OCI-LY7 (cell line): ENCODE data around the gene DDT. TPM values are rescaled to one million over a fixed set of nuclear protein-coding genes. Genes with fewer than 3 reads are reported as not detected.

Experiments
- BruUV-seq: library from RNA; stranded (reverse); fragments of 400-500 nt; replicated peaks from 2 replicates; lab custom pipeline; 2021; lab: Mats Ljungman, UMichigan
- CTCF ChIA-PET: fragments of 300-600 bp; sonication (Branson Sonifier 250); formaldehyde crosslinking; loops from one replicate; lab custom pipeline; 2022; ENCODE audit warnings: antibody characterized with exemption; ENCODE audit not compliant: unreplicated experiment; lab: Charles Lee
- POLR2A ChIA-PET: fragments of 300-600 bp; sonication (Branson Sonifier 250); formaldehyde crosslinking; loops from one replicate; lab custom pipeline; 2022; ENCODE audit warnings: antibody characterized with exemption; lab: Charles Lee
- DNase-seq: peaks from one replicate; pipeline ENCODE4 v3.0.0-alpha.2; 2015; ENCODE audit warnings: low spot score
- H2AFZ ChIP-seq: fragments of 200-600 bp; sonication (generic), shearing (Covaris generic); 2 replicates; pipeline ENCODE4 v1.6.1; 2014; ENCODE audit warnings: mild to moderate bottlenecking, antibody characterized with exemption, low read length, moderate library complexity
- H3K27ac ChIP-seq: fragments of 200-600 bp; sonication (generic); 2 replicates; pipeline ENCODE4 v1.5.1; 2014; ENCODE audit warnings: mixed run types, low read depth, mild to moderate bottlenecking, moderate library complexity, low read length, inconsistent platforms; ENCODE audit not compliant: poor library complexity, severe bottlenecking
- H3K36me3 ChIP-seq: fragments of 200-600 bp; sonication (generic); 2 replicates; pipeline ENCODE4 v1.6.1; 2014; ENCODE audit warnings: mild to moderate bottlenecking, antibody characterized with exemption, low read length, moderate library complexity, mixed read lengths; ENCODE audit not compliant: insufficient read depth
- H3K4me1 ChIP-seq: fragments of 200-600 bp; sonication (generic); 2 replicates; pipeline ENCODE4 v1.5.1; 2014; ENCODE audit warnings: mild to moderate bottlenecking, low read length; ENCODE audit not compliant: insufficient read depth, poor library complexity, severe bottlenecking
- H3K4me2 ChIP-seq: fragments of 200-600 bp; sonication (generic); 2 replicates; pipeline ENCODE4 v1.6.1; 2014; ENCODE audit warnings: mild to moderate bottlenecking, low read length
- H3K4me3 ChIP-seq: fragments of 200-600 bp; sonication (generic); 2 replicates; pipeline ENCODE4 v1.5.1; 2014; ENCODE audit warnings: mild to moderate bottlenecking, low read depth, low read length; ENCODE audit not compliant: poor library complexity, severe bottlenecking
- H3K79me2 ChIP-seq: fragments of 200-600 bp; sonication (generic); 2 replicates; pipeline ENCODE4 v1.6.1; 2016; ENCODE audit warnings: low read depth, mild to moderate bottlenecking, low read length, moderate library complexity, mixed read lengths; ENCODE audit not compliant: insufficient read depth
- H3K9me2 ChIP-seq: fragments of 200-600 bp; sonication (generic); 2 replicates; pipeline ENCODE4 v1.6.1; 2016; ENCODE audit warnings: mild to moderate bottlenecking, low read length, mixed read lengths; ENCODE audit not compliant: insufficient read depth
- H3K9me3 ChIP-seq: fragments of 200-600 bp; sonication (generic); 2 replicates; pipeline ENCODE4 v1.6.1; 2014; ENCODE audit warnings: mild to moderate bottlenecking, mixed run types, low read length, mixed read lengths
- H4K20me1 ChIP-seq: fragments of 200-600 bp; sonication (generic); 2 replicates; pipeline ENCODE4 v1.6.1; 2014; ENCODE audit warnings: mild to moderate bottlenecking, antibody characterized with exemption, low read length, moderate library complexity, mixed read lengths; ENCODE audit not compliant: insufficient read depth
- CTCF ChIP-seq: fragments of 200-600 bp; sonication (generic); conservative IDR thresholded peaks from 2 replicates; pipeline ENCODE4 v1.5.1; 2014; ENCODE audit warnings: mild to moderate bottlenecking, antibody characterized with exemption, low read length, moderate library complexity, mixed read lengths
- EZH2phosphoT487 ChIP-seq: fragments of 200-600 bp; sonication (generic); IDR thresholded peaks from 2 replicates; pipeline ENCODE4 v1.6.1; 2018; ENCODE audit warnings: low read depth, borderline replicate concordance, mild to moderate bottlenecking, mixed run types, antibody characterized with exemption, low read length, moderate library complexity, mixed read lengths
- intact Hi-C: fragments of 100-400 bp; cut with micrococcal nuclease; formaldehyde crosslinking; loops from one replicate; pipeline ENCODE4 v1.10.0; 2022; ENCODE audit not compliant: unreplicated experiment
- total RNA-seq, 2 experiments: library from RNA; depleted of rRNA in 1 of 2; stranded (reverse); fragments of >200 nt in 1 of 2; shearing (Covaris generic) in 1 of 2; gene quantifications; 2 replicates each; pipeline ENCODE4 v1.2.3, GENCODE V29; 2014 to 2022

DDT gene
- total RNA-seq, 2 experiments from 2014 or later = 182 to 252 TPM

- Histone ChIP-seq H3K9me2 (no peaks in the 10 kb centered on the region), H3K4me2 (no peak overlapping the region), H3K27ac (no peak overlapping the region), H3K9me3 (no peaks in the 10 kb centered on the region), H3K4me3 (no peak overlapping the region), H4K20me1 (no peaks in the 10 kb centered on the region), H3K79me2 (no peaks in the 10 kb centered on the region), H3K4me1 (no peaks in the 10 kb centered on the region), H2AFZ (no peak overlapping the region), H3K36me3 (no peaks in the 10 kb centered on the region)
- DNase-seq = no peak
- CTCF ChIA-PET = no interaction called here
- intact Hi-C loops = no loop called here
- POLR2A ChIA-PET = interaction anchor here (0.6 kb wide), 1 partner anchor 133 kb away, joined by 3 read pairs; no protein-coding TSS in a partner anchor
- no TSS peak for BruUV-seq
- TF ChIP-seq CTCF (no peak), EZH2phosphoT487 (no peak)
These were observed 35.3 kb downstream of the DDT start for GRCh38 chr22:23939017-23939357.

DNA sequence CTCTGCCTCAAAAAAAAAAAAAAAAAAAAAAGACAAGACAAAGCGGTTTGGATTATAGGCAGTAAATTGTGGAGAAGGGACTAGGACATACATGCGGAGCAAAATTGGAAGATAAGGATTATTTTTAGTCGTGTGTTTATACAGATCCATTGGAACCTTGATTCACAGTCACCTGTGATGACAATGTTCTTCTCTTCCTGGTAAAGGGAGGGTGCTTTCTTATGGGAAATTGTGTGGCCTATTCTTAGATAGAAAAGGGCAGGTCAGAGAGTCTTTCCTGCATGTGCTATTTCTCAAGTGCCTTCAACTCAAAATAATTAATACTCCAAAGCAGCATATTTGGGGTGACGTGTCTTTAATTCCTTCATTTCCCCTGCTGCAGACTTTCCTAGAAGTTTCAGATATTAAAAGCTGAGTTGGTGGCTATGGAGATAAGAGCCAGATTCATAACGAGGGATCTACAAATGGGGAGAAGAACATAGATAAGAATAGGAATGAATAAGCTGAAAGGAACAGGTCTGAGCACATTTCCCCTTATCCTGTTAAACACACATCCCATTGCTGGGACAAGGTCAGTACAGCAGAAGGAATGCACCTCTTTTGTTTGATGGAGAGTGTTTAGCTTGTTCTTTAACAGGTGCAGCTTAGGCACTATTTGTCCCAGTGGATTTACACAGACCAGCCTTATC lies 35.8 kb downstream of the DDT start:
- no peak overlapping the region for H3K4me3 ChIP-seq
- POLR2A ChIA-PET = interaction anchor here (0.6 kb wide), 1 partner anchor 133 kb away, joined by 3 read pairs; no protein-coding TSS in a partner anchor
- H3K9me2 ChIP-seq = no peaks in the 10 kb centered on the region
- TF ChIP-seq EZH2phosphoT487 (no peak), CTCF (no peak)
- intact Hi-C loops = no loop called here
- CTCF ChIA-PET = no interaction called here
- no peaks in the 10 kb centered on the region for H3K9me3 ChIP-seq
- no peak for DNase-seq
- no peaks in the 10 kb centered on the region for H3K4me1 ChIP-seq
- no peak overlapping the region for H3K4me2 ChIP-seq
- no peak overlapping the region for H2AFZ ChIP-seq
- H3K36me3 ChIP-seq = no peaks in the 10 kb centered on the region
- no peaks in the 10 kb centered on the region for H3K79me2 ChIP-seq
- no peak overlapping the region for H3K27ac ChIP-seq
- no TSS peak for BruUV-seq
- no peaks in the 10 kb centered on the region for H4K20me1 ChIP-seq

DNA sequence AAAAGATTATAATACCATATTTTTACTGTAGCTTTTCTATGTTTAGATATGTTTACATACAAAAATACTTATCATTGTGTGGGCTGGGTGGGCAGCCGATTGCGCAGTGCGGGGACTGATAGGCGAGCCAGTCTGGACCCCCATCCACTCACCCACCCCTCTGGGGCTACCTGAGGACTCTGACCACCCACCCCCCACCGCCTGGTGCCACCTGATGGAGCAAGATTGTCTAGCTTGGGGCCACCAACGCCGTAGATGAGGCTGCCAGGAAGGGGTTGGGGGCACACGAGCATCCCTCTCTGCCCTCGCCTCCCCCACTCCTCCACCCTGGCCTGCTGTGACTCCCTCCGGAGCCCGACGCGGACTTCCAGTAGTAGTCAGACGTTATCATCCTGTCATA lies 47.7 kb downstream of the DDT start:
- Histone ChIP-seq H3K79me2 (no peaks in the 10 kb centered on the region), H2AFZ (no peak overlapping the region), H3K36me3 (peaks cover 79% of the 10 kb centered on the region), H3K4me1 (peaks cover 21% of the 10 kb centered on the region), H3K27ac (no peak overlapping the region), H3K9me2 (no peaks in the 10 kb centered on the region), H3K4me3 (no peak overlapping the region), H4K20me1 (no peaks in the 10 kb centered on the region), H3K9me3 (peaks cover 20% of the 10 kb centered on the region), H3K4me2 (no peak overlapping the region)
- TF ChIP-seq EZH2phosphoT487 = no peak
- TF ChIP-seq CTCF = no peak
- no peak for DNase-seq
- BruUV-seq = no TSS peak
- ChIA-PET POLR2A (no interaction called here), CTCF (interaction anchor here (0.6 kb wide), 1 partner anchor 14 kb away, joined by 8 read pairs; no protein-coding TSS in a partner anchor)
- intact Hi-C loops = no loop called here
